GM18526 (cell line): ENCODE measurements around the gene TRPC3.

ENCODE experiments used
- POLR2A ChIP-seq: IDR thresholded peaks from 3 replicates; pipeline ENCODE4 v1.6.1; 2011; ENCODE audit not compliant: insufficient read length; ENCODE audit errors: extremely low read depth

TRPC3 gene

GRCh38 chr4:121958777-121959176 lies 6.9 kb upstream of the TRPC3 start:
- TF ChIP-seq POLR2A, result no peak

DNA sequence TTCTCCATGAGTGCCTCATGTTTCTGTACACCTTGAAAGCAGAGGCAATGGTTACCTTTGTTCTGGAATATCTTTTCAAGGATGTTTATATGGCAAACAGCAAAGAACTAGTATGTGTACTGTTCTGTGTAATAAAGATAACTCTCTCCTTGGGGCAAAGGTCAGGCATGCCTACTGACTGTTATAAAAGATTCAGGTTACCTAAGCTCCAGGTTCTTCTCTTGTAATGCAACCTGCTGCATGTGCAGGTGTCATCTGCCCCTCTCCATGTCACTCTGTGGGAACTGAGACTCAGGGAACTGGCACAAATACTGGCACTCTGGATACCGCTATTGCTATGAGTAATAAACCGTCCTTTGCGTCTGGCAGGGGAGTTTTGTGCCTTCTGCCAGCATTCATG lies 5.4 kb upstream of the TRPC3 start:
- TF ChIP-seq POLR2A, result no peak

DNA sequence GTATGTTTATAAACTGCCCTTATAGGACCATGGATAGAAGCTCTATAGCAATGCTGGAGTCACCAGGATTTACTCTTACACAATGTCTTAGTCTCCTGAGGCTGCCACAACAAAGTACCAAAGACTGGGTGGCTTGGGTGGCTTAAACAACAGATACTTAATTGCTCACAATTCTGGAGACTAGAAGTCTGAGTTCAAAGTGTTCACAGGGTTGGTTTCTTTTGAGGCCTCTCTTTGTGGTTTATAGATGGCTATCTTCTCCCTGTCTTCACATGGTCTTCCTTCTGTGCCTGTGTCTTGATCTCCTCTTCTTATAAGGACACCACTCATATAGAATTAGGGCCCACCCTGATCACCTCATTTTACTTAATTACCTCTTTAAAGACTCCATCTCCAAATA lies 2.0 kb upstream of the TRPC3 start:
- no peak for TF ChIP-seq POLR2A

DNA sequence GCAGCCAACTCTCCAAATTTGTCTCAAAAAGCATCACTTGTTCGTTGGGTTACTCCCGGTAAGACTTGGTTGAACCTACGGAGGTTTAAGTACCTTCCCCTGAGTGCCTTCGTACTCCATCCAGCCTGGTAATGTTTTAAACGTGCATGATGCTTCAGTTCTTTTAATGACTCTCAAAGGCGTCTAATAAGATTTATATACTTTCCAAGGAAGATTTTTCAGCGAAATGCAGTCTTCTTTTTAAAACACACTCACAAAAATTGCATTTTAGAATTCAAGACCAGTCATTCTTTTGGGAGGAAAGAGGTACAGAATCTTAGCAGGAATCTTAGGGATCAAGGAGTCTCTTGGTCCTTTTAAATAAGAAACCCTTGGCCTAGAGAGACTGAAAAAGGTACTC lies 430 bp upstream of the TRPC3 start:
- no peak for TF ChIP-seq POLR2A

DNA sequence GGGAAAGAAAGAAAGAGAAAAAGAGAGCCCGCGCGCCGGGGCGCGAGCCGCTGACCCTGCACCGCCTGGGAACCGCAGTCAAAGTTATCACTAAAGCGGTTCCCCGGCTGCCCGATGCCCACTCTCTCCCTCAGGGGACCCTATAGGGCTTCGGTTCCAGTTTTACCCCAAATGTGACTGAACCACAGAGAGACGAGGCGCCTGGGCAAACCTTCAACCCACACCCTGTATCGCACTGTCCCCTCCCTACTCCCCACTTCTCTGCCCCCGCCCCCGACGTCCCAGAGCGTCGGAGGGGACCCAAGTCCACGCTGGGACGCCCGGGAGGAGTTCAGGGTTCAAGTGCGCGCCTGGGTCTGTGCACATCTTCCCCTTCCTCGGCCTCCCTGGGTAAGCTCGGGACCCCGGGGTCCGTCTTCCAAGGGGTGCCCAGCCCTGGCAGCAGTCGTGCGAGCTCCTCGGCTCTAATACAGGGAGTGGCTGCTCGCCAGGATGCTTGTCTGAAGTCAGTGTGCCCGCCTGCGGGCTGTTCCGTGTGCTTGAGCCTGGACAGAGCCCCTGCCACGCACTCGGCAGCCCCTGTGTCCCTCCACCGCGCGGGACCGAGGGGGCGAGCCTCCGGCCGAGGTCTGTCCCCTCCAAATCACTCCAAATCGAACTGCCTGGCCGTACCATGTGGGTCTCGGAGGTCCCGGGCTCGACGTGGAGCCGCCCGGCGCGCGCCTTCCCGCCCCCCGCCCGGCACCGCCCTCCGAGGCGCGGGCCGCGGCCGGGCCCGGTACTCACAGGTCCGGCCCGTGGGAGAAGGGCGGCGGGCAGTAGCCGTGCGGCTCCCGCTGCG lies 960 bp downstream of the TRPC3 start:
- TF ChIP-seq POLR2A, result no peak

GRCh38 chr4:121950212-121950679 lies 1.6 kb downstream of the TRPC3 start:
- no peak for TF ChIP-seq POLR2A

- TF ChIP-seq POLR2A, result no peak
Measured at GRCh38 chr4:121946644-121947043, 5.2 kb downstream of the TRPC3 start.

- no peak for TF ChIP-seq POLR2A
Measured at GRCh38 chr4:121943941-121944340, 7.9 kb downstream of the TRPC3 start.

GRCh38 chr4:121939690-121940089 lies 12.2 kb downstream of the TRPC3 start:
- no peak for TF ChIP-seq POLR2A

GRCh38 chr4:121938282-121939092 lies 13.4 kb downstream of the TRPC3 start:
- no peak for TF ChIP-seq POLR2A

DNA sequence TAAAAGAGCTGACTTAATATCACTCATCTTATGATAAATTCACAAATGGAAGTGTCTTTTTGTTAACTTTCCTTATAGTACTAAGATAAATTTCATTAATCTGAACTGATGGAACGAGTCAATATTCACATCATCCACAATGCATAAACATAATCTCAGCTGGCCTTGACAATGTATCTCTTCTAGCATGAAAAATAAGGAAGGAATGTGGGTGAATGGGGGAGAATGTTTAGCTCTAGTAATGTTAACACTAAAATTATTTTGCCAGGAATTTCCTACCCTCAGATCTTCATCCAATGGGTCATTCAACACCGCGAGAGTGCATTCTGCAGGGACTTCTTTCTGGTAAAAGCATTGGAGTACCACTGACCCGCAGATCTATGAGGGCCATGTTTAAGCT lies 15.8 kb downstream of the TRPC3 start:
- TF ChIP-seq POLR2A, result no peak

- TF ChIP-seq POLR2A, result no peak
Measured at GRCh38 chr4:121934635-121935034, 17.2 kb downstream of the TRPC3 start.

GRCh38 chr4:121932212-121932974 lies 19.5 kb downstream of the TRPC3 start:
- TF ChIP-seq POLR2A, result no peak

DNA sequence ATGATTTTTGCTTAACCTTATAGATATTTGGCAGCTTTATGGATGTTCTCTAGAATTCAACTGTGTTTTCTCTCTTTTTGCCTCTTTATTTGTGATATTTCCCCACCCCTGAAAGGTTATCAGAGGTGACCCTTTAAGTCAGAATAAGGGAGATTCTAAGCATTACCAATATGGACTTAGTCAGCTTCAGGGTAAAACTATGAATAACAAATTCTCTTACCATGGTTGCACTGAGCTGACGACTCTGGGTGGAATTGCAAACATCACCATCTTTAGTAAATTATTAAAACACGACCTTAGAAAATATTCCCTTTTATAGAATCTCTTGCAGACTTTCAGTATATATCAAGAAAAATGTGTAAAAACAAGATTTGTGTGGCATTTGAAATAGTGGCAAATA lies 21.6 kb downstream of the TRPC3 start:
- TF ChIP-seq POLR2A, result no peak

DNA sequence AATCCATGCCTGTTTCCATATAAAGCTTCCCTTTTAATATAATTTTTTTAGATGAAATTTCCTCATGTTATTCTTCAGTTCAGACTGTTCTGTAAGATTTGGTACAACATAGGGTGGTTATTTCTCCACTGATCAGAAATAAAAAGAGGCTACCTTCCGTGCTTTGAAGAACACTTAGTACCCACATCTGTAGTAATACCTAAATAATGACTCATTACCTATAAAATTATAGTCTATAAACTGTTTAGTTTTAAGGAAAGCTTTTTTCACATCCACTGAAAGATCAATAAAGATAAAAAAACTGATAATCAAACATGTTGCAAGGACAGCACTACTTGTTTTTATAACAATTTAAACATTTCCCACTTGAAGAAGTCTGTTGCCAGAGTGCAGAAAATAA lies 23.9 kb downstream of the TRPC3 start:
- no peak for TF ChIP-seq POLR2A

DNA sequence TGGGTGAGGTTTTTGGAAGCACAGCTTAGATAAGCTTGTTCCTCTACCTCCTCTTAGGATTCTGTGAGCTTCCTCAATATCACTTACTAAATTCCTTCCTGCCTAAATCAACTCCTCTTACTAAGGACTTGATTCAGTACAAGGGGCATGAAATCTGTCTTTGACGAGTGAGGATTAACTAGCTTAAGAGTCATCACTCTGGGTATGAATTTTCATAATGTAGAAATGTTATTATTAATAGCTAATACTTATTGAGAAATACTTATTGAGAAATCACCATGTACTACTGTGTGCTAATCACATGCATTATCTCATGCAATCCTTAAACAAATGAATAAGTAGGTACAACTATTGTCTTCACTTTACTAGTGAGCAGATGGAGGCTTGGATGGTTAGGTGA lies 28.6 kb downstream of the TRPC3 start:
- TF ChIP-seq POLR2A, result no peak

DNA sequence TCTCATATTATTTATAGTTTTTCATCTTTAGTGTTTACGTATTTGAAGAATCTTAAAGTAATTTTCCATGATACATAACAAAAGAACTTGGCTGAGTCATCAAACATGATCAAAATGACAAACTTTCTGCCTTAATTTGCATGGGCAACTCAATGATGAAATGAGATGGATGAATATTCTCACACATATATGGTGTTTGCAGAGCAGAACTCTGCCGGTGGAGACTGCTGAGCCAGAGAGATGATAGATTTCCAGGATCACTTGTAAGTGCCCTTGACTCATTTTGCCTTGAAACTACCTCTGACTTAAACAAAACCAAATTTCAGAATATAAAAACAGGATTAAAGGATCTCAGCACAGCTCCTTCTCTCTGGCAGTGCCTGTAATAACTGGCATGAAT lies 38.2 kb downstream of the TRPC3 start:
- no peak for TF ChIP-seq POLR2A
